Measurements from ENCODE around the gene LRIG1.

- no peak for TF ChIP-seq CTCF (IDR thresholded peaks at IDR 0.05)
- no peak for TF ChIP-seq EZH2 (IDR thresholded peaks at IDR 0.05)
Measured at GRCh38 chr3:66442254-66443117, 58.3 kb downstream of the LRIG1 start.

Data from neural progenitor cell (in vitro differentiated cells).